Endothelial cell (in vitro differentiated cells): ENCODE data around the gene CCDC60. TPM values are rescaled to one million over a fixed set of nuclear protein-coding genes. Genes with fewer than 3 reads are reported as not detected.

ENCODE experiments used
- DNase-seq: peaks from one replicate; pipeline ENCODE4 v3.0.0; 2021; ENCODE audit warnings: low spot score
- H3K27ac Mint-ChIP-seq: one replicate; pipeline ENCODE4 v1.8.0; 2021; ENCODE audit warnings: mixed read lengths, inconsistent platforms; ENCODE audit not compliant: unreplicated experiment
- H3K27me3 Mint-ChIP-seq: one replicate; pipeline ENCODE4 v1.8.0; 2021; ENCODE audit warnings: mild to moderate bottlenecking, moderate library complexity, mixed read lengths, inconsistent platforms; ENCODE audit not compliant: unreplicated experiment
- H3K36me3 Mint-ChIP-seq: one replicate; pipeline ENCODE4 v1.8.0; 2021; ENCODE audit warnings: mild to moderate bottlenecking, low read depth, mixed read lengths, inconsistent platforms; ENCODE audit not compliant: unreplicated experiment
- H3K4me1 Mint-ChIP-seq: one replicate; pipeline ENCODE4 v1.8.0; 2021; ENCODE audit warnings: mild to moderate bottlenecking, mixed read lengths, inconsistent platforms; ENCODE audit not compliant: unreplicated experiment
- H3K4me3 Mint-ChIP-seq: one replicate; pipeline ENCODE4 v1.8.0; 2021; ENCODE audit warnings: mild to moderate bottlenecking, mixed read lengths, inconsistent platforms; ENCODE audit not compliant: unreplicated experiment
- H3K9me3 Mint-ChIP-seq: one replicate; pipeline ENCODE4 v1.8.0; 2021; ENCODE audit warnings: mixed read lengths, inconsistent platforms; ENCODE audit not compliant: unreplicated experiment
- CTCF ChIP-seq: fragments of 200-600 bp; sonication (generic); IDR thresholded peaks from one replicate; pipeline ENCODE4 v1.5.0; 2021; ENCODE audit warnings: antibody characterized with exemption; ENCODE audit not compliant: unreplicated experiment
- total RNA-seq: library from RNA; stranded (reverse); fragmentation: NEBNext Ultra II Directional; extraction: Animal tissue kit (Norgen Biotek cat#: 25700); gene quantifications from one replicate; pipeline ENCODE4 v1.2.1, GENCODE V29; 2021; ENCODE audit not compliant: unreplicated experiment

The CCDC60 gene
- total RNA-seq, 1 donor from 2014 or later = 1.9 TPM

- Mint-ChIP-seq H3K4me1 (no peaks in the 10 kb centered on the region), H3K36me3 (peaks cover 7% of the 10 kb centered on the region), H3K4me3 (no peak overlapping the region), H3K27ac (no peak overlapping the region), H3K27me3 (peaks cover 2% of the 10 kb centered on the region), H3K9me3 (no peaks in the 10 kb centered on the region)
- no peak for TF ChIP-seq CTCF
- DNase-seq = no peak
Observed at GRCh38 chr12:119440803-119441360, 106.4 kb downstream of the CCDC60 start.

GRCh38 chr12:119444462-119445044 is 110.0 kb downstream of the CCDC60 start:
- peak; percentile 62 for DNase-seq
- Mint-ChIP-seq H3K9me3 (no peaks in the 10 kb centered on the region), H3K27ac (no peak overlapping the region), H3K36me3 (peaks cover 3% of the 10 kb centered on the region), H3K4me3 (no peak overlapping the region), H3K27me3 (no peaks in the 10 kb centered on the region), H3K4me1 (no peaks in the 10 kb centered on the region)
- TF ChIP-seq CTCF = peak; percentile 100

GRCh38 chr12:119446459-119446858 is 111.9 kb downstream of the CCDC60 start:
- no peak overlapping the region for H3K4me3 Mint-ChIP-seq
- no peaks in the 10 kb centered on the region for H3K9me3 Mint-ChIP-seq
- no peaks in the 10 kb centered on the region for H3K27me3 Mint-ChIP-seq
- no peak for TF ChIP-seq CTCF
- DNase-seq = no peak
- peaks cover 7% of the 10 kb centered on the region for H3K36me3 Mint-ChIP-seq
- no peaks in the 10 kb centered on the region for H3K4me1 Mint-ChIP-seq
- H3K27ac Mint-ChIP-seq = no peak overlapping the region

GRCh38 chr12:119447126-119447525 is 112.6 kb downstream of the CCDC60 start:
- Mint-ChIP-seq H3K4me1 (no peaks in the 10 kb centered on the region), H3K27me3 (no peaks in the 10 kb centered on the region), H3K9me3 (no peaks in the 10 kb centered on the region), H3K27ac (no peak overlapping the region), H3K4me3 (no peak overlapping the region), H3K36me3 (peaks cover 7% of the 10 kb centered on the region)
- DNase-seq = no peak
- no peak for TF ChIP-seq CTCF

- Mint-ChIP-seq H3K4me1 (no peaks in the 10 kb centered on the region), H3K4me3 (no peak overlapping the region), H3K36me3 (peaks cover 7% of the 10 kb centered on the region), H3K9me3 (no peaks in the 10 kb centered on the region), H3K27me3 (no peaks in the 10 kb centered on the region), H3K27ac (no peak overlapping the region)
- DNase-seq = no peak
- TF ChIP-seq CTCF = no peak
Observed at GRCh38 chr12:119447618-119448017, 113.1 kb downstream of the CCDC60 start.
